ENCODE measurements around the gene OR6Q1.

The OR6Q1 gene

DNA sequence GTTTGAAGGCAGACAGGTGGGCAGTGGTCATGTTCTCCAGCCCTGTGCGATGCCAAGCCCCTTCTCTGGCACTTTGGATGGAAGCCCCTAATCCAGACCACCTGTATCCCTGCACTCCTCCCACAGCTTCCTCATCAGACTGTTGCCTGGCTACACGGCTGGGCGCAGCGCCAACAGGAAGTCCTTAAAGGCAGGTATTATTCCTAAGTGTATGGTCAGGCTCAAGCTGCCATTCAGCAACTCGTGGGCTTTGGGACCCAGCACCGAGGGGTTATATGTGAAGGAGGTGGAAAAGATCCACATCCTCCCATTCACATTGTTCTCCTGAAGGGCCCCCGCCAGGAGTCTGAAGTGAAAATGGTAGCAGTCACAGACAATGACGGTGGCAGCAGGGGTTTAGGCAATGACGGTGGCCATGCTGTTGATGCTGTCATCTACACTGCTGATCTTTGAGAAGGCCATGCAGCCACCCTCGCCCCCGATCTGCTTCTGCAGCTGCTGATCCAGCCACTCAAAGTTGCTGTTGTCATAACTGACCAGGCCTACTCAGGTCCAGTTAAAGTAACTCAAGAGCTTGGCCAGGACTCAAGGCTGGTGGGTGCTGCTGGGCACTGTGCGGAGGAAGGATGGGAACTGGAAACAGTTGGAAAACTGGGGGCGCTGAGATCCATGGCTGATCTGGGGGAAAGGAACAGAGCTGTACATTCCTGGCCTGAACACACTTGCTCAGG, 27.7 kb downstream of the OR6Q1 start:
- peak; percentile 43 for DNase-seq

DNA sequence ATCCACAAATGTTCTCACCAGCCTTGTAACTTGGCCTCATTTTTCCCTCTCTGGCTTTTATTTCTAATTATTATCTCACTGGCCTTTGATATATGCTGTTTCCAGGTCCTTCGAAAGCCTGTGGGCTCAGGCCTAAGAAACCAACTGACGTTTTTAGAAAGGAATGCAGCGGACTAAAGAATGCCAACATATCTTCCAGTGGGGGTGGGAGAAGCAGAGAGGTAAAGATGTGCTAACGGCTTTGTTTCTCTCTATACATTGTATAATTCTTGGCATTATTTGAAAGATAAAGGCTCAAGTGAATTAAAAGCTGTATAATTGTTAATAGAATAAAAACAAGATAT, 28.2 kb downstream of the OR6Q1 start:
- DNase-seq, result no peak

- DNase-seq, result no peak
These were observed 29.8 kb downstream of the OR6Q1 start for GRCh38 chr11:58060535-58060934.

DNA sequence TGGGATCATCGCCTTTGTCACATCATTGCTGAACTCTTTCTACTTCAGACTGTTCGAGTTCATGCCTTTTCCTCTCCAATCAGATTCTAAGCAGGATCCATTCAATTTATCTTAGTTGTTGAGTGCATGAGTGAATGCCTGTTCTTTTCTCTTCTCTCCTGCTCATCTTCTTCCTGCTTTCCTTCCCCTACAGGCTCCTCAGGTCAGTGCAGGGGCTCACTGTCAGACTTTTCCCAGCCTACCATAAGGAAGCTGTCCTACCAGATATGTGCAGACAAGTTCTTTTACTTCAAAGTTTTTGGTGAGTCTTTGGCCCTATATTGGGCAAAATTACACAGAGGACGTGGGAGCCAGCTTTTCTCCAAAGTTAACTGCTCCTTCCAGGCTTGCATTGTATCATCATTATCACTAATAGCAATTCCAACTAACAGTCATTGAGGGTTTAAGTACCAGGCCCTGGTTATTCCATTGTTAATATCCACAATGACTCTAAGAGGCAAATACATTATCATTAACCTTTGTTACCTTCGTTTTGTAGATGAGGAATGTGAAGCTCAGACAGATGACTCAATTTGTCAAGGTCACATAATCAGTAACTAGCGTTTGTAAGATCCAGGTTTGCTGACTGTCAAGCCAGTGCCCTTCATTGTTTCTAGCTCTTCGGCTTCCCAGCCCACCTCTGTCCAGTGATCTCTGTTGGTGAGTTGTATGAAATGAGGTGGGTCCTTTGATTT, 30.4 kb downstream of the OR6Q1 start:
- DNase-seq, result no peak

GRCh38 chr11:58061813-58062212, 31.1 kb downstream of the OR6Q1 start:
- DNase-seq, result no peak

- DNase-seq, result no peak
These were observed 36.9 kb downstream of the OR6Q1 start for GRCh38 chr11:58067685-58068084.

GRCh38 chr11:58068655-58069054, 37.9 kb downstream of the OR6Q1 start:
- no peak for DNase-seq

DNA sequence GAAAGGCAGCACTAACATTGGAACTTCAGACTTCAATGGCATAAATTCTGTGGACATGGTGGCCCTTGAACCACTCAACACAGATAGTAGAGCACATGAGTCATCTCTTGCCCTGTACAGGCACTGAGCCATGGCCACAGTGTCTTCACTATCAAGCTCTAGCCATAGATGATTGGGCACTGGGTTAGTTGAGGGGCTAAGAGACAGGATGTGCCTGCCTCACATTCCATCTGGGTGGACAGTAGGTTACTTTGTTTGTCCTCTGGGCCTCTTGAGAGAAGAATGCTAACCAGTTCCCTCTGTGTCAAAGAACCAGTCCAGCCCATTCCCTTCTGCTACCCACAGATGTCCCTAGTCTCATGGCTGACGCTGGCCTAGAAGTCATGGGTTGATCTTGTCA, 39.8 kb downstream of the OR6Q1 start:
- DNase-seq, result no peak

GRCh38 chr11:58075781-58076180, 45.0 kb downstream of the OR6Q1 start:
- DNase-seq, result no peak
